ENCODE data around the gene TAC3. TPM values are rescaled to one million over a fixed set of nuclear protein-coding genes. Genes with fewer than 3 reads are reported as not detected.
"Not testable (repeated sequence)": the region's sequence is repeated elsewhere in the genome, so short reads cannot be mapped to it uniquely, and the experiment has no call there.

Gene TAC3
- total and polyA plus RNA-seq, 8 donors = 0.23 to 4.4 TPM; not detected in 6

DNA sequence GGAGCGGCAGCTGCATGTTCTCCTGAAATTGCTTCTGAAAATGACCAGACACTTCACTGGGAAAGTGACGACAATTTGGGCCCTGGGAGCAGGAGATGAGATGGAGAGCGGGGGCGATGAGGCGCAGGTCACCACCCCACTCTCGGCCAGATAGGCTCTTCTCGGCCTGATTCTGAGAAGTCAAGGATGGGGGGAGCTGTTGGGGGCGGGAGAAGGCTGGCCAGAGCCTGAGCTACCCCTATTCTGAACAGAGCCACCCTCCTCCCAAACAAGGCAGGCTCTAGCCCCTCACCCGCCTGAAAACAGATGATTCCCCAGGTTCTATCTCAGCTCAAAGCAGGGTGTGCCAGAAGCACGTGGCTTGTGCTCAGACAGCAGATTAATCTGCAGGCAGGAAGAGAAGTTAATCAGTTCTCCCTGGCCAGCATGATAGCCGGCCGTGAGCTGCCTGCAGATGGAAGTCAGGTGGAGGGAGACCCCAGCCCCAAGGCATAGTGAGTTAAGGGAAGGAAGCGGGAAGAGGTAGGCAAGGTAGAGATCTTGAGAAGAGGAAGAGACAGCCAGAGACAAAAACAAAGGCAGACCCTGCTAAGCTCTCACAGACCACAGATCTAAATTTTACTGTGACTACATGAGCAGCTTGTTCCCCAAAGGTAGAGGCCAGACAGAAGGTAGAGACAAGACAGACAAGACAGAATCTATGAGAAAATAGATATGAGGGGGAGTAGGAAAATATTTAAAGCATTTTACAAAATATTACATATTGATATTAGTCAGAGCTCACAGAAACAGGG, 10.9 kb upstream of the TAC3 start:
- no peak for DNase-seq
- no peaks in the 10 kb centered on the region for H3K4me1 ChIP-seq
- no peaks in the 10 kb centered on the region for H3K9me3 ChIP-seq
- intact Hi-C loops (cut with DNase I) = no loop called here
- WGBS, 2 donors = 50 to 54% methylated on average over 13 of the region's 13 CpGs
- TF ChIP-seq, protein P1, sequence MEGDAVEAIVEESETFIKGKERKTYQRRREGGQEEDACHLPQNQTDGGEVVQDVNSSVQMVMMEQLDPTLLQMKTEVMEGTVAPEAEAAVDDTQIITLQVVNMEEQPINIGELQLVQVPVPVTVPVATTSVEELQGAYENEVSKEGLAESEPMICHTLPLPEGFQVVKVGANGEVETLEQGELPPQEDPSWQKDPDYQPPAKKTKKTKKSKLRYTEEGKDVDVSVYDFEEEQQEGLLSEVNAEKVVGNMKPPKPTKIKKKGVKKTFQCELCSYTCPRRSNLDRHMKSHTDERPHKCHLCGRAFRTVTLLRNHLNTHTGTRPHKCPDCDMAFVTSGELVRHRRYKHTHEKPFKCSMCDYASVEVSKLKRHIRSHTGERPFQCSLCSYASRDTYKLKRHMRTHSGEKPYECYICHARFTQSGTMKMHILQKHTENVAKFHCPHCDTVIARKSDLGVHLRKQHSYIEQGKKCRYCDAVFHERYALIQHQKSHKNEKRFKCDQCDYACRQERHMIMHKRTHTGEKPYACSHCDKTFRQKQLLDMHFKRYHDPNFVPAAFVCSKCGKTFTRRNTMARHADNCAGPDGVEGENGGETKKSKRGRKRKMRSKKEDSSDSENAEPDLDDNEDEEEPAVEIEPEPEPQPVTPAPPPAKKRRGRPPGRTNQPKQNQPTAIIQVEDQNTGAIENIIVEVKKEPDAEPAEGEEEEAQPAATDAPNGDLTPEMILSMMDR (IDR thresholded peaks at IDR 0.05) = no peak
- FAIRE-seq = no peak
- no peak for ATAC-seq
- no peak overlapping the region for H3K4me3 ChIP-seq
- no peak overlapping the region for H3K27ac ChIP-seq
- no peaks in the 10 kb centered on the region for H3K36me3 ChIP-seq
- no peaks in the 10 kb centered on the region for H3K27me3 ChIP-seq

DNA sequence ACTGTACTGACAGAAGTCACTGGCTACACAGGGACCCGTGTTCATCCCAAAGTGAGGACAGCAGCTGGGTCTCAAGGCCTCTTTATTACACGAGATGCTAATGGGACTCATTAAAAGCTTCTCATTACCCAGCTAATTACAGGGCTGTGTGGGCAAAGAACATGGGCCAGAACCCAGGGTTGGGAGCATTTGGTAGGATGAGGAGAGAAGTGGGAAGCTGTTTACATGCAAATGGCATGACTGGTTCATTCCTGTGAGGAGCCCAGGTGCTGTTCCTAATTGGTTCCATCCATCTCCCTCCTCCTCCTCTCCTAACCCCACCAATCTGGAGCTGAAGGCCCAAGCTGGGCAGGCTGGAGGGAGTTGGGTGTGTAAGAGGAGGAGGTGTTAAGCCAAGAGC, 8.9 kb upstream of the TAC3 start:
- Histone ChIP-seq H3K27ac (no peak overlapping the region), H3K27me3 (no peaks in the 10 kb centered on the region), H3K4me1 (no peaks in the 10 kb centered on the region), H3K36me3 (no peaks in the 10 kb centered on the region), H3K4me3 (no peak overlapping the region), H3K9me3 (no peaks in the 10 kb centered on the region)
- DNase-seq (no peak), ATAC-seq (no peak), FAIRE-seq (no peak)
- WGBS, 2 donors = 47 to 59% methylated on average over 2 of the region's 2 CpGs
- intact Hi-C loops (cut with DNase I) = no loop called here
- TF ChIP-seq, protein P1 (IDR thresholded peaks at IDR 0.05) = no peak

DNA sequence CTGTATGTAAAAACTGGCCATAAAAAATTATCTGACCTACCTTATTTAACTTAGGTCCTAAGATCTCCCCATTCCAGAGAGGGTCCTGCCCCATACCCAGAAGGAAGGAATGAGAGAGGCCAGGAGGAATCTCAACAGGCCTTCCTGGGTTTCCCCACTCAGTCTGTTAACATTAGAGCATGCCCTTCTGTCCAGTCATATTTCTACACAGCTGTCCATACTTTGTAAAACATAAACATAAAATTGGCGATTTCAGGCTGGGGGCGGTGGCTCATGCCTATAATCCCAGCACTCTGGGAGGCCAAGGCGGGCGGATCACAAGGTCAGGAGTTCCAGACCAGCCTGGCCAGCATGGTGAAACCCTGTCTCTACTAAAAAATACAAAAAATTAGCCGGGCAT, 6.0 kb upstream of the TAC3 start:
- DNase-seq, FAIRE-seq, ATAC-seq: not testable (repeated sequence)

DNA sequence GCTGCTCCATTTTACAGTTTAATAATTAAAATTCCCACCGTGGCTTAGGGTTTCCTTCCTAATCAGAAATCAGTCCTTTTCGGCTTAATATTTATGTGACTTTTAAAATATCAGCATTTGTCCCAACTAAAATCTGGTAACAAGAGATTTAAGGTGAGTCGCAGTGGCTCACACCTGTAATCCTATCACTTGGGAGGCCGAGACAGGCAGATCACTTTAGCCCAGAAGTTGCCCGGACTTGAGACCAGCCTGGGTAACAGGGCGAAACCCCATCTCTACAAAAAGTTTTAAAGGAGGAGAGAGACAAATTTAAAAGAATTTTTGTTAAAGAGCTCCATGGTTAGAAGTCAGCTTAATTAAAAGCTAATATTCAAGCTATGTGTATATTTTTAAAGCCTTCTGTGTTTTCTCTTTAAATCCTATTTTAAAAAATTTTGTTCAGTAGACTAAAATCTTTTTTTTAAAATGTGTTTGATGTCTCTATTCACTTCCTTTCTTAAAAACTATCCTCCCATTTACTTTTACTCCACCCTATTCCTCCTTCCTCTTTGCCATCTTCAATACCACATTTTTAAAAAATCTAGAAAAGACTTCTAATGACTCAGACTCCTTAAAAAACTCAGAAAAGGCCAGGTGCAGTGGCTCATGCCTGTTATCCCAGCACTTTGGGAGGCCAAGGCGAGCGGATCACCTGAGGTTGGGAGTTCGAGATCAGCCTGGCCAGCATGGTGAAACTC, 3.8 kb upstream of the TAC3 start:
- TF ChIP-seq, protein P1 (IDR thresholded peaks at IDR 0.05) = no peak
- FAIRE-seq (no peak), ATAC-seq (no peak), DNase-seq (no peak)
- Histone ChIP-seq H3K36me3 (no peaks in the 10 kb centered on the region), H3K27ac (no peak overlapping the region), H3K9me3 (no peaks in the 10 kb centered on the region), H3K27me3 (no peaks in the 10 kb centered on the region), H3K4me3 (no peak overlapping the region), H3K4me1 (no peaks in the 10 kb centered on the region)
- intact Hi-C loops (cut with DNase I) = no loop called here
- WGBS, 2 donors = 74 to 84% methylated on average over 9 of the region's 9 CpGs

More for the DNA sequence above, 6.0 kb upstream of the TAC3 start:
- H3K27ac ChIP-seq; H3K4me1 ChIP-seq; H3K36me3 ChIP-seq; H3K4me3 ChIP-seq; H3K27me3 ChIP-seq; H3K9me3 ChIP-seq; intact Hi-C loops (cut with DNase I): not testable (repeated sequence)
- 89 to 92% methylated on average over 5 of the region's 5 CpGs for WGBS, 2 donors

DNA sequence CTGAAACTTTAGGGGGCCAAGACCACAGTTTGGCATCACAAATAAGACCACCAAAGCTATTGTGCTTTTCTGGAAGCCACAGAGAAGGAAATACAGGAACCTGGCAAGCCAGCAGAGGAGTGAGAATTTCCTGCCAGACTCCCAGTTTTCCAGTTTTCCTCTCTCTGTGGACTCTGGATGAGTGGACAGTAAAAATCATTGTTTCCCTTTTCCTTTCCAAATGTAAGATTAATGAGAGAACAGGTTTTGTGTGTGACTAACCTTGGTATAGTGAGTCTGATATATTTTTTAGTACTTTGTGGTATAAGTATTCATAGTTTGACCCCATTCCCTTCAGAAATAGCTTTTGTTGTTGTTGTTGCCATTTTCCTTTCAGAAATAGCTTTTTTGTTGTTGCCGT, 2.6 kb upstream of the TAC3 start:
- no peak for DNase-seq
- no peak overlapping the region for H3K27ac ChIP-seq
- WGBS, 2 donors = 82 to 95% methylated on average over 1 of the region's 1 CpG
- H3K4me1 ChIP-seq = no peaks in the 10 kb centered on the region
- TF ChIP-seq, protein P1 (IDR thresholded peaks at IDR 0.05) = no peak
- H3K4me3 ChIP-seq = no peak overlapping the region
- H3K9me3 ChIP-seq = no peaks in the 10 kb centered on the region
- H3K27me3 ChIP-seq = no peaks in the 10 kb centered on the region
- no peaks in the 10 kb centered on the region for H3K36me3 ChIP-seq
- no peak for ATAC-seq
- intact Hi-C loops (cut with DNase I) = no loop called here
- no peak for FAIRE-seq

DNA sequence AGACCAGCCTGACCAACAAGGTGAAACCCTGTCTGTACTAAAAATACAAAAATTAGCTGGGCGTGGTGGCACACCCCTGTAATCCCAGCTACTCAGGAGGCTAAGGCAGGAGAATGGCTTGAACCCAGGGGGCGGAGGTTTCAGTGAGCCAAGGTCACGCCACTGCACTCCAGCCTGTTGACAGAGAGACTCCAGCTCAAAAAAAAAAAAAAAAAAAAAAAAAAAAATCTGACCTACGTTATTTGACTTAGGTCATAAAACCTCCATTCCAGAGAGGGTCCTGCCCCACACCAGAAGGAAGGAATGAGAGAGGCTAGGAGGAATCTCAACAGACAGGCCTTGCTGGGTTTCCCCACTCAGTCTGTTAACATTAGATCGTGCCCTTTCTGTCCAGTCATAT, 2.0 kb upstream of the TAC3 start:
- H3K27ac ChIP-seq; intact Hi-C loops (cut with DNase I); H3K27me3 ChIP-seq; DNase-seq; H3K36me3 ChIP-seq; H3K4me1 ChIP-seq; ATAC-seq; FAIRE-seq; H3K9me3 ChIP-seq; H3K4me3 ChIP-seq: not testable (repeated sequence)
- 79 to 80% methylated on average over 5 of the region's 5 CpGs for WGBS, 2 donors

Data from pancreas (tissue), 10 donors.